Caco-2 (cell line): ENCODE data around the gene ANTKMT. TPM values are rescaled to one million over a fixed set of nuclear protein-coding genes. Genes with fewer than 3 reads are reported as not detected.

Source experiments
- BruUV-seq: library from RNA; stranded (reverse); fragments of 400-500 nt; replicated peaks from 2 replicates; lab custom pipeline; 2021; lab: Mats Ljungman, UMichigan
- CTCF ChIA-PET: fragments of 300-600 bp; sonication (Branson Sonifier 250); formaldehyde crosslinking; loops from one replicate; lab custom pipeline; 2022; ENCODE audit warnings: antibody characterized with exemption; lab: Charles Lee
- POLR2A ChIA-PET: fragments of 300-600 bp; sonication (Branson Sonifier 250); formaldehyde crosslinking; loops from one replicate; lab custom pipeline; 2022; ENCODE audit warnings: antibody characterized with exemption; lab: Charles Lee
- DNase-seq, 2 experiments: peaks; one replicate each; pipeline versions ENCODE4 v3.0.0 to v3.0.0-alpha.2; 2020 to 2022
- H3K27me3 ChIP-seq: replicated peaks from 2 replicates; pipeline ENCODE4 v1.6.0; 2011; ENCODE audit warnings: low read length; ENCODE audit not compliant: control insufficient read depth, insufficient read depth
- H3K36me3 ChIP-seq: 2 replicates; pipeline ENCODE4 v1.5.1; 2011; ENCODE audit warnings: low read length; ENCODE audit not compliant: control insufficient read depth, insufficient read depth
- H3K4me1 ChIP-seq: fragments of 250-450 bp; sonication (Bioruptor Pico); 2 replicates; pipeline ENCODE4 v1.5.1; 2020; ENCODE audit warnings: mild to moderate bottlenecking
- H3K4me3 ChIP-seq: 2 replicates; pipeline ENCODE4 v1.5.1; 2011; ENCODE audit warnings: low read depth, mild to moderate bottlenecking, control low read depth, low read length
- H3K9me3 ChIP-seq: fragments of 250-450 bp; sonication (Bioruptor Pico); 2 replicates; pipeline ENCODE4 v1.5.1; 2020; ENCODE audit warnings: mild to moderate bottlenecking, moderate library complexity
- H3K27ac Mint-ChIP-seq: one replicate; pipeline ENCODE4 v1.8.0; 2022; ENCODE audit warnings: mixed read lengths; ENCODE audit not compliant: unreplicated experiment
- H3K27me3 Mint-ChIP-seq: one replicate; pipeline ENCODE4 v1.8.0; 2022; ENCODE audit warnings: mixed read lengths; ENCODE audit not compliant: insufficient read depth, unreplicated experiment
- H3K36me3 Mint-ChIP-seq: one replicate; pipeline ENCODE4 v1.8.0; 2022; ENCODE audit warnings: mild to moderate bottlenecking, mixed read lengths; ENCODE audit not compliant: insufficient read depth, unreplicated experiment
- H3K4me1 Mint-ChIP-seq: one replicate; pipeline ENCODE4 v1.8.0; 2022; ENCODE audit warnings: low read depth, mixed read lengths; ENCODE audit not compliant: unreplicated experiment
- H3K4me3 Mint-ChIP-seq: one replicate; pipeline ENCODE4 v1.8.0; 2022; ENCODE audit warnings: mild to moderate bottlenecking, moderate library complexity, mixed read lengths; ENCODE audit not compliant: unreplicated experiment
- H3K9me3 Mint-ChIP-seq: one replicate; pipeline ENCODE4 v1.8.0; 2022; ENCODE audit warnings: mixed read lengths; ENCODE audit not compliant: unreplicated experiment
- CTCF ChIP-seq, 2 experiments: fragments of 200-600 bp in 1 of 2; IDR thresholded peaks; 1 replicate in 1 of 2; 2 replicates in 1 of 2; pipeline versions ENCODE4 v1.5.1 to v1.8.0; 2011 to 2022; ENCODE audit warnings: antibody characterized with exemption in 1 of 2, control low read depth in 1 of 2, inconsistent platforms in 1 of 2, low read depth in 1 of 2, low read length in 1 of 2, mild to moderate bottlenecking in 1 of 2, moderate library complexity in 1 of 2; ENCODE audit not compliant: insufficient read depth in 1 of 2, severe bottlenecking in 1 of 2, unreplicated experiment in 1 of 2
- intact Hi-C: fragments of 100-400 bp; cut with micrococcal nuclease; formaldehyde crosslinking; loops from one replicate; pipeline ENCODE4 v1.10.0; 2022; ENCODE audit not compliant: unreplicated experiment
- total RNA-seq: library from RNA; stranded (reverse); gene quantifications from 2 replicates; pipeline ENCODE4 v1.2.3, GENCODE V29; 2022

ANTKMT gene
- total RNA-seq, 1 experiment from 2014 or later: 42.6 TPM

GRCh38 chr16:682493-683395 lies 38.2 kb upstream of the ANTKMT start:
- POLR2A ChIA-PET: no interaction called here
- Mint-ChIP-seq H3K27me3 (no peaks in the 10 kb centered on the region), H3K4me1 (no peaks in the 10 kb centered on the region), H3K4me3 (peak overlapping the region; percentile 87), H3K36me3 (peaks cover 66% of the 10 kb centered on the region), H3K9me3 (no peaks in the 10 kb centered on the region), H3K27ac (peak overlapping the region; percentile 84)
- Histone ChIP-seq H3K36me3 (0 out of 2 replicates have a peak, but pooled peaks cover 4% of the 10 kb centered on the region), H3K27me3 (no peaks in the 10 kb centered on the region), H3K4me1 (peaks cover 37% of the 10 kb centered on the region), H3K4me3 (peak overlapping the region; percentile 86; the same call in 1 of the 2 replicates), H3K9me3 (no peaks in the 10 kb centered on the region)
- intact Hi-C loops: no loop called here
- TF ChIP-seq CTCF (IDR thresholded peaks at IDR 0.05; ENCODE audit: insufficient read depth in 1 of 2, low read depth in 1 of 2, low read length in 1 of 2, severe bottlenecking in 1 of 2, unreplicated experiment in 1 of 2): no peak
- CTCF ChIA-PET: no interaction called here
- no peak for DNase-seq
- TSS peak; percentile 56 for BruUV-seq

GRCh38 chr16:683396-684070 lies 37.4 kb upstream of the ANTKMT start:
- Mint-ChIP-seq H3K27me3 (no peaks in the 10 kb centered on the region), H3K36me3 (peaks cover 60% of the 10 kb centered on the region), H3K27ac (peak overlapping the region; percentile 84), H3K4me1 (no peaks in the 10 kb centered on the region), H3K4me3 (peak overlapping the region; percentile 87), H3K9me3 (no peaks in the 10 kb centered on the region)
- H3K27me3 ChIP-seq: no peaks in the 10 kb centered on the region
- H3K9me3 ChIP-seq: no peaks in the 10 kb centered on the region
- no peak for DNase-seq
- 0 out of 2 replicates have a peak, but pooled peaks cover 4% of the 10 kb centered on the region for H3K36me3 ChIP-seq
- BruUV-seq: no TSS peak
- CTCF ChIA-PET: no interaction called here
- intact Hi-C loops: no loop called here
- peak overlapping the region; percentile 86 for H3K4me3 ChIP-seq
- POLR2A ChIA-PET: no interaction called here
- peaks cover 37% of the 10 kb centered on the region for H3K4me1 ChIP-seq
- no peak for TF ChIP-seq CTCF (IDR thresholded peaks at IDR 0.05; ENCODE audit: insufficient read depth in 1 of 2, low read depth in 1 of 2, low read length in 1 of 2, severe bottlenecking in 1 of 2, unreplicated experiment in 1 of 2)

- H3K9me3 ChIP-seq: no peaks in the 10 kb centered on the region
- 0 out of 2 replicates have a peak, but pooled peaks cover 4% of the 10 kb centered on the region for H3K36me3 ChIP-seq
- TF ChIP-seq CTCF (IDR thresholded peaks at IDR 0.05; ENCODE audit: insufficient read depth in 1 of 2, low read depth in 1 of 2, low read length in 1 of 2, severe bottlenecking in 1 of 2, unreplicated experiment in 1 of 2): no peak
- ChIA-PET POLR2A (interaction anchor here (1.1 kb wide), 1 partner anchor 36 kb away, joined by 4 read pairs; no protein-coding TSS in a partner anchor), CTCF (no interaction called here)
- intact Hi-C loops: no loop called here
- peak within 1 kb of the TSS; percentile 86 for H3K4me3 ChIP-seq
- Mint-ChIP-seq H3K36me3 (peaks cover 60% of the 10 kb centered on the region), H3K27ac (peak within 1 kb of the TSS; percentile 84), H3K4me1 (no peaks in the 10 kb centered on the region), H3K4me3 (peak within 1 kb of the TSS; percentile 87), H3K9me3 (no peaks in the 10 kb centered on the region), H3K27me3 (no peaks in the 10 kb centered on the region)
- H3K27me3 ChIP-seq: no peaks in the 10 kb centered on the region
- no TSS peak for BruUV-seq
- H3K4me1 ChIP-seq: peaks cover 33% of the 10 kb centered on the region
- DNase-seq: peak; percentile 96 to 97
Measured at GRCh38 chr16:684071-684794, 36.7 kb upstream of the ANTKMT start, which contains the start of gene JMJD8. TSS of gene JMJD8 (minus strand) at chr16:684334. CDS start at chr16:684319, 15 bp downstream.
